Epithelial cell of proximal tubule (primary cell): ENCODE data around the gene ZNF763. TPM values are rescaled to one million over a fixed set of nuclear protein-coding genes. Genes with fewer than 3 reads are reported as not detected.
A peak's percentile ranks its signal among the peaks of the same experiment; 100 is the strongest.
"Not testable (repeated sequence)": the region's sequence is repeated elsewhere in the genome, so short reads cannot be mapped to it uniquely, and the experiment has no call there.

Experiments used
- DNase-seq: peaks from one replicate; pipeline ENCODE4 v3.0.0-alpha.2; 2011; ENCODE audit warnings: low read depth
- H3K4me3 ChIP-seq: 2 replicates; pipeline ENCODE4 v1.5.1; 2011; ENCODE audit warnings: low read depth, mild to moderate bottlenecking, low read length
- total RNA-seq: library from RNA; depleted of rRNA; stranded (reverse); fragments of >200 nt; gene quantifications from 2 replicates; pipeline ENCODE4 v1.2.3, GENCODE V29; 2015
- TF ChIP-seq, protein P1 (sequence below): conservative IDR thresholded peaks from 2 replicates; pipeline ENCODE4 v1.5.1; 2012; ENCODE audit warnings: low read depth, mild to moderate bottlenecking, low read length

ZNF763 gene
- total RNA-seq, 1 donor from 2014 or later = 0.58 TPM

DNA sequence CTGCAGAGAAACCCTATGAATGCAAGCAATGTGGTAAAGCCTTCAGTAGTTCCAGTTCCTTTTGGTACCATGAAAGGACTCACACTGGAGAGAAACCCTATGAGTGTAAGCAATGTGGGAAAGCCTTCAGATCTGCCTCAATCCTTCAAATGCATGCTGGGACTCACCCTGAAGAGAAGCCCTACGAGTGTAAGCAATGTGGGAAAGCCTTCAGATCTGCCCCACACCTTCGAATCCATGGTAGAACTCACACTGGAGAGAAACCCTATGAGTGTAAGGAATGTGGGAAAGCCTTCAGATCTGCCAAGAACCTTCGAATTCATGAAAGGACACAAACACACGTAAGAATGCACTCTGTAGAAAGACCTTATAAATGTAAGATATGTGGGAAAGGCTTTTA lies 14.7 kb downstream of the ZNF763 start:
- no peak overlapping the region for H3K4me3 ChIP-seq
- no peak for DNase-seq
- TF ChIP-seq, protein P1, sequence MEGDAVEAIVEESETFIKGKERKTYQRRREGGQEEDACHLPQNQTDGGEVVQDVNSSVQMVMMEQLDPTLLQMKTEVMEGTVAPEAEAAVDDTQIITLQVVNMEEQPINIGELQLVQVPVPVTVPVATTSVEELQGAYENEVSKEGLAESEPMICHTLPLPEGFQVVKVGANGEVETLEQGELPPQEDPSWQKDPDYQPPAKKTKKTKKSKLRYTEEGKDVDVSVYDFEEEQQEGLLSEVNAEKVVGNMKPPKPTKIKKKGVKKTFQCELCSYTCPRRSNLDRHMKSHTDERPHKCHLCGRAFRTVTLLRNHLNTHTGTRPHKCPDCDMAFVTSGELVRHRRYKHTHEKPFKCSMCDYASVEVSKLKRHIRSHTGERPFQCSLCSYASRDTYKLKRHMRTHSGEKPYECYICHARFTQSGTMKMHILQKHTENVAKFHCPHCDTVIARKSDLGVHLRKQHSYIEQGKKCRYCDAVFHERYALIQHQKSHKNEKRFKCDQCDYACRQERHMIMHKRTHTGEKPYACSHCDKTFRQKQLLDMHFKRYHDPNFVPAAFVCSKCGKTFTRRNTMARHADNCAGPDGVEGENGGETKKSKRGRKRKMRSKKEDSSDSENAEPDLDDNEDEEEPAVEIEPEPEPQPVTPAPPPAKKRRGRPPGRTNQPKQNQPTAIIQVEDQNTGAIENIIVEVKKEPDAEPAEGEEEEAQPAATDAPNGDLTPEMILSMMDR = no peak

- no peak overlapping the region for H3K4me3 ChIP-seq
- TF ChIP-seq, protein P1 = no peak
- no peak for DNase-seq
These were observed 17.7 kb downstream of the ZNF763 start for GRCh38 chr19:11982526-11982925.

- no peak for DNase-seq
- TF ChIP-seq, protein P1 = peak; percentile 8
These were observed 20.1 kb downstream of the ZNF763 start for GRCh38 chr19:11984986-11985385.

DNA sequence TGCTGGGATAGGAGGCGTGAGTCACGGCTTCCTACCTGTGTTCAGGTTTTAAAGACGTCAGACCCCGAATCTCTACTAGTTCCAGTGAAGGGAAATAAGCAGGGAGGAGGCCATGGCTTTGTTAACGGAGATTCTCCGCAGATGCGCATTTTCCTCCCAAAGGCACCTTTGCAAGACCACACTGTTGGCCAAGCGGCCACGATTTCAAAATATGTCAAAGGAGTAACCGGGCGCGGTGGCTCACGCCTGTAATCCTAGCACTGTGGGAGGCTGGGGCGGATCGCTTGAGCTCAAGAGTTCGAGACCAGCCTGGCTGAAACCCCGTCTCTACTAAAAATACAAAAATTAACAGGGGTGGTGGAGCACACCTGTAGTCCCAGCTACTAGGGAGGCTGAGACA lies 21.9 kb downstream of the ZNF763 start:
- H3K4me3 ChIP-seq = no peak overlapping the region
- TF ChIP-seq, protein P1 = no peak
- DNase-seq = no peak

More at GRCh38 chr19:11984986-11985385, 20.1 kb downstream of the ZNF763 start:
- no peak overlapping the region for H3K4me3 ChIP-seq

- TF ChIP-seq, protein P1 = no peak
- DNase-seq = peak; percentile 61
- H3K4me3 ChIP-seq = peak overlapping the region; percentile 98
These were observed 22.8 kb downstream of the ZNF763 start for GRCh38 chr19:11987405-11988281.

DNA sequence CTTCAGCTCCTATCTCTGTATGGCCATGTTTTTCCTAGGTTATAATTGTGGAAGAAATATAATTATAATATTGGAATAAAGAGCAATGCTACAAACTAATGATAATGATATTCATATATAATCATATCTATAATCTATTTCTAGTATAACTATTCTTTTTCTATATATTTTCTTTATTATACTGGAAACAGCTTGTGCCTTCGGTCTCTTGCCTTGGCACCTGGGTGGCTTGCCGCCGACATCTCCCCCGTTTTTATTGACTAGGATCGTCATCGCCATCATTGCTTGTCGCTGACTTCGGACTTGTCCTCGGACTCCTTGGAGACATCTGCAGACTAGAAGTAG lies 24.2 kb downstream of the ZNF763 start:
- DNase-seq = no peak
- H3K4me3 ChIP-seq = no peak overlapping the region
- TF ChIP-seq, protein P1 = no peak

- not testable (repeated sequence) for H3K4me3 ChIP-seq, DNase-seq
These were observed 27.1 kb downstream of the ZNF763 start for GRCh38 chr19:11991921-11992320.
